ENCODE measurements around the gene KLHDC9.

KLHDC9 gene

DNA sequence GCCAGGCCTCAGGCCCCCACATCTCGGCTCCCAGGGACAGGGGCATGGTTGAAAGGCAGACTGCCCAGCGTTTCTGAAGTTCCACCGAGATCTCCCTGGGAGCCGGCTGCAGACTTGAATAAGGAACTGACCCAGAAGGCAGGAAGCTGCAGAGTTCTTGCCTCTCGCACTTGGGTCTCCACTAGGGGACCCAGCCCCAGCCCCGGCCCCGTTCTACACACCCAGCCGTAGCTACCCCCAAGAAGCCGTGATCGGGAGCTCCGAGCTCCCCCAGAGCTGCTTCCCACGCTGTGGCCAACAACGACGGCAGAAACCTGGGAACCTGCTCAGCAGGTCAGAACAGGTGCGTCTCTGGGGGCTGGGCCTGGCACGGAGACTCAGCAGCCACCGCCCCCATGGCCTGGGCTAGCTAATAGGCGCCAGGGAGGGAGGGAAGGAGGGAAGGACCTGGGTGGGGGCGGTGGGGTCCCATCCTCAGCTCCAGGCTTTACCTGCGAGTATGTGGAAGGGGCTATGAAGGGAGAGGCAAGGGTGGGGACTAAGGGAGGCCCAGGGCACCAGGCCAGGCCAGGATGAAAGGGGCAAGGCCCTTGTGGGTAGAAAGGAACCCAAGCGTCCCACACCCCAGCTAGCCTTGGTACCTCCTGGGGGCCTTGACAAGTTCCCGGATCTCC is 8.8 kb upstream of the KLHDC9 start, which contains the start of gene NECTIN4:
TSS of gene NECTIN4 (minus strand) at position 308 of the 674 bp plus-strand sequence. CDS start at position 46, 262 bp downstream.
- DNase-seq (ENCODE audit: low read depth, low spot score): no peak
- H3K4me3 ChIP-seq (ENCODE audit: low read depth, low read length): no peak within 1 kb of the TSS
- in situ Hi-C loops (cut with HindIII; ENCODE audit: low sequenced_read_pairs): no loop called here
- TF ChIP-seq, protein P1, sequence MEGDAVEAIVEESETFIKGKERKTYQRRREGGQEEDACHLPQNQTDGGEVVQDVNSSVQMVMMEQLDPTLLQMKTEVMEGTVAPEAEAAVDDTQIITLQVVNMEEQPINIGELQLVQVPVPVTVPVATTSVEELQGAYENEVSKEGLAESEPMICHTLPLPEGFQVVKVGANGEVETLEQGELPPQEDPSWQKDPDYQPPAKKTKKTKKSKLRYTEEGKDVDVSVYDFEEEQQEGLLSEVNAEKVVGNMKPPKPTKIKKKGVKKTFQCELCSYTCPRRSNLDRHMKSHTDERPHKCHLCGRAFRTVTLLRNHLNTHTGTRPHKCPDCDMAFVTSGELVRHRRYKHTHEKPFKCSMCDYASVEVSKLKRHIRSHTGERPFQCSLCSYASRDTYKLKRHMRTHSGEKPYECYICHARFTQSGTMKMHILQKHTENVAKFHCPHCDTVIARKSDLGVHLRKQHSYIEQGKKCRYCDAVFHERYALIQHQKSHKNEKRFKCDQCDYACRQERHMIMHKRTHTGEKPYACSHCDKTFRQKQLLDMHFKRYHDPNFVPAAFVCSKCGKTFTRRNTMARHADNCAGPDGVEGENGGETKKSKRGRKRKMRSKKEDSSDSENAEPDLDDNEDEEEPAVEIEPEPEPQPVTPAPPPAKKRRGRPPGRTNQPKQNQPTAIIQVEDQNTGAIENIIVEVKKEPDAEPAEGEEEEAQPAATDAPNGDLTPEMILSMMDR (IDR thresholded peaks at IDR 0.05; ENCODE audit: low read depth, low read length): no peak

DNA sequence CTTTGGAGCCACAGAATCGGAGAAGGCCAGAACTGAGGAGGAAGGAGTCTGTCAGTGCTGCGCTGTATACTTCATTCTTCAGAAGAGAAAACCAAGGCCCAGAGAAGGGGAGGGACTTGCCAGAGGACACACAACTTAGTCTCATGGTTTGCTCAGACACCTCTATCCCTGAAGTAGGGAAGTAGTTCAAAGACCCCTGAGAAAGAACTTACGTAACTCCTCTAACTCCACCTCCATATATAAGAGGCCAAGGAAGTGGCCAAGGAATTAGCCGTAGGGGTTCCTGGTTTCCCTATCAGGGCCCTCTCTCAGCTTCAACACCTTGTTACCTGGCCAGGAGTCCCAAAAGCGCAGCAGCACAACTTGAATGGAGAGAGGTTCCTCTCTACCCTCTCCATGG is 8.2 kb upstream of the KLHDC9 start:
- DNase-seq (ENCODE audit: low read depth, low spot score): no peak
- in situ Hi-C loops (cut with HindIII; ENCODE audit: low sequenced_read_pairs): no loop called here
- no peak overlapping the region for H3K4me3 ChIP-seq (ENCODE audit: low read depth, low read length)
- TF ChIP-seq, protein P1 (IDR thresholded peaks at IDR 0.05; ENCODE audit: low read depth, low read length): no peak

DNA sequence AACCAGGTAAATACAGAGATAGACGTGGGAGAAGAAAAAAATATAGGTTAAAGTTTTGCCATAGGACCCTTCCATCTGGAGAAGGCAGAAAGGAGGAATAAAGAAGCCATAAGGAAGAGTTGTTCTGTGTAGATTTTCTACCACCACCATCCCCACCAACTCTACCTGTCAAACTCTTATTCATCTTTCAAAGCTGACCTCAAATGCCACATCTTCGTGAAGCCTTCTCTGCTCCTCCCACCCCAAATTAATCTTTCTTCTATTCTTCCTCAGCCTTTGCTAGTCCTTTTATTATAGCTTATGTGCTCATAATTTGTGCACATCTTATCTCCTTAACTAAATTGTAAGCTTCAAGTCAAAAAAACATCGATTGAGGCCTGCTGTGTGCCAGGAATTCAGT is 7.5 kb upstream of the KLHDC9 start:
- TF ChIP-seq, protein P1 (IDR thresholded peaks at IDR 0.05; ENCODE audit: low read depth, low read length): no peak
- no peak for DNase-seq (ENCODE audit: low read depth, low spot score)
- in situ Hi-C loops (cut with HindIII; ENCODE audit: low sequenced_read_pairs): no loop called here
- no peak overlapping the region for H3K4me3 ChIP-seq (ENCODE audit: low read depth, low read length)

DNA sequence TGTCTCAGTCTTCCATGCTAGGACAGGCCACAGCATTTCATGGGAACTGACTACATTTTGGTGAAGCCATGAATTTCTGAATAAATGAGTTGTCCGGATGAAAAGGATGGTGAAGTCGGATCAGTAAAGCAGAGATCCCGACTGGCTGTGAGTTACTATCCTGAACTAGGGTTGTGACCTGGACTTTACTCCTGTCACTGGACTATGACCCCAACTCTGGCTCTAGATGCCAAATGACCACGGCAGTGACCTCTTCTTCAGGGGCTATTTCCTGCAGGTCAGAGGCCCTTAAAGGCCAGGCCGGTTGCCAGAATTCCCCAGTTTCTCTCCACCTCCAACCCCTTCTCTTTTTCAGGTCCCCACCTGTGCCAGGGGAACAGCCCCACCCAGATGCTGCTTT is 7.1 kb upstream of the KLHDC9 start:
- TF ChIP-seq, protein P1 (IDR thresholded peaks at IDR 0.05; ENCODE audit: low read depth, low read length): no peak
- H3K4me3 ChIP-seq (ENCODE audit: low read depth, low read length): no peak overlapping the region
- in situ Hi-C loops (cut with HindIII; ENCODE audit: low sequenced_read_pairs): no loop called here

DNA sequence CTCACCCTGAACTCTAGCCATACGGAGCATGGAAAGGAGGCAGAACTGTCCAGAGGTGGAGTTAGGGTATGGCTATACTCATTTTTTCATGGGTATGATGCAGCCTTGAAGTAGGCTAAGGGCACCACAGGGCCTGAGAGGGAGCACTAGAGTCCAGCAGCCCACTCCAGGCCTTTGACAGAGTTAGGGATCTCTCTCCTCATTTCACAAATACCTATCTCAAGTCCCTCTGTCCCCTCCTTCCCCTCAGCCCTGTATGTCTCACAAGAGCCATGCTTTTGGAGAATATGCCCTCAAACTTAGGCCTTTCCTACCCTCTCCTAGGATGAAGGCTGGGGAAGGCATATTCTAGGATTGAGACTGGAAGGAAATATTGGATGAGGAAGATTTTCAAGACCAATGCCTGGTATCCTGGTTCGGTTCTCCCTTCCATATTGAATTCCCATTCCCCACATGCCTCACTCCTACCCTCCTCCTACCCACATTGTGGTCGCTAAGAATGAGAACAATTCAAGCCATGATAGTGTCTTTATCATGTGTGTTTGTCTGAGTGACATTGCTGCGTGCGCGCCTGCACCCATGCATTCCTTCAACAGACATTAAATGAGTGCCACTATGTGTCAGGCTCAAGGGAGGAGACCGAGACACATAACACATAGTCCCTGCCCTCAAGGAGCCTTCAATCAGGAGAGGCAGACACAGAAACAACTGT is 6.2 kb upstream of the KLHDC9 start:
- no peak overlapping the region for H3K4me3 ChIP-seq (ENCODE audit: low read depth, low read length)
- no peak for DNase-seq (ENCODE audit: low read depth, low spot score)
- TF ChIP-seq, protein P1 (IDR thresholded peaks at IDR 0.05; ENCODE audit: low read depth, low read length): no peak
- in situ Hi-C loops (cut with HindIII; ENCODE audit: low sequenced_read_pairs): no loop called here

More for the DNA sequence above, 7.1 kb upstream of the KLHDC9 start:
- DNase-seq (ENCODE audit: low read depth, low spot score): no peak

DNA sequence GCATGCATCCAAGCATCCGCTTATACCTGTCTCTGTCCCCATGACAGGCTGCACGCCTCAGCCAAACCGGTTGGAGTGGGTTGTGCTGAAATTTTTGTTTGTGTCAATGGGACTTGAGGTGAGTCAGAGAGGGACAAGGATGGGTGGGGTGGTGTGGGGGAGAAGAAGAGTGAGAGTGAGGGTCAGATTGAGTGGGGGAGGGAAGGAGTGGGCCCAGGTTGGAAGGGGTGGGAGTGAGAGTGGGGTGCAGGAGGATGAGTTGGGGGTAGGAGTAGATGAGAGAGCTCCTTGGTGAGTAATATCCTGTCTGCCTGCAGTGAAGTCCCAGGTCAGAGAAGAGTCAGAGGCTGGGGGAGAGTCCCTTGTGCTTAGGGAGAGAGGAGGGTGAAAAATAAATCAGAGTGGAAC is 5.5 kb upstream of the KLHDC9 start:
- in situ Hi-C loops (cut with HindIII; ENCODE audit: low sequenced_read_pairs): no loop called here
- DNase-seq (ENCODE audit: low read depth, low spot score): no peak

More for the DNA sequence above, 5.5 kb upstream of the KLHDC9 start:
- H3K4me3 ChIP-seq (ENCODE audit: low read depth, low read length): no peak overlapping the region
- TF ChIP-seq, protein P1 (IDR thresholded peaks at IDR 0.05; ENCODE audit: low read depth, low read length): no peak

Measured in astrocyte of the spinal cord (primary cell).